Measurements from ENCODE around the gene SCN7A.
A peak's percentile ranks its signal among the peaks of the same experiment; 100 is the strongest.
"Not testable (repeated sequence)": the region's sequence is repeated elsewhere in the genome, so short reads cannot be mapped to it uniquely, and the experiment has no call there.

Gene SCN7A

DNA sequence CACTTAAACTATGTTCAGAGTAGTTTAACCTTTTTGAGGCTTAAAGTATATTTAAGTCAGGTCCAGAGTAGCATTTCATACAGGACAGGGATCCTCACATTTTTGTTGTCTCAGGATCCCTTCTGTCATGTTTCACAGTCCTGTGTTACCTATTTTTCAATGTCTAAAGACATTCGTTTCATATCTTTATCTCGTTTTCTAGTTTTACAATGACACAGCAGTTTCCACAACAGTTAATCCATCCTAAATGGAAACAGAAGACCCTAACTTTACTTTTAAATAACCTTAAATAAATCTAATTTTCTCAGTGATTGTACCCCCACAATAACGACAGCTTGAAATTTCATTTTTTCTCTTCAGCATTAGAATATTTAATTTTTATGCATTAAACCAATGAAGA lies 101.0 kb downstream of the SCN7A start:
- DNase-seq, result no peak

DNA sequence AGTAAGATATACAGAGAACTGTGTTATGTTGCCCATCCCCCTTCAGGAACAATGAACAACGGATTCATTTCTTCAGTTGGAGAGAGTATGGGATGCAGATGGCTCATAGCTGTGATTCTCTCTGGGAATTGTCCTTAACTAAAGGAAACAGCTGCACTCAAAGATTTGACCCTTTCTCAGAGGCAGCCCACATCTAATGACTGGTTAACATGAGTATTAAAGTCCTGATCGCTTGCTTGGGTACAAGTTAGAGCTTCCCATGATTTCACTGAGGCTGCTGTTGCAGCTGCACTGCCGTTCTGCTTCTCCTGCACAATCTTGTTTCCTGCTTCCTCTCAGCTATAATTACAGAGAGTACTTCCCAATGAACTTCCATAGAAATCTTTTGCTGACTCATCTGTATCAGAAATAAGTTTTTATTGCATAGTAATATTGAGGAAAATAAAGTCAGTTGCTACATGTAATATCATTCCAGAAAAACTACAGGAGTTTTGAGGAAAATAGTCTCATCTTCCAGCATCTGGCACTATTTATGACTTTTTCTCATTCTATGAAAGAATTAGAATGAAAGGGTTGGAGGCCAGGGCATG lies 105.5 kb downstream of the SCN7A start:
- DNase-seq, result no peak

- no peak for DNase-seq
These were observed 108.7 kb downstream of the SCN7A start for GRCh38 chr2:166385313-166385712.

- no peak for DNase-seq
These were observed 109.3 kb downstream of the SCN7A start for GRCh38 chr2:166384774-166385173.

DNA sequence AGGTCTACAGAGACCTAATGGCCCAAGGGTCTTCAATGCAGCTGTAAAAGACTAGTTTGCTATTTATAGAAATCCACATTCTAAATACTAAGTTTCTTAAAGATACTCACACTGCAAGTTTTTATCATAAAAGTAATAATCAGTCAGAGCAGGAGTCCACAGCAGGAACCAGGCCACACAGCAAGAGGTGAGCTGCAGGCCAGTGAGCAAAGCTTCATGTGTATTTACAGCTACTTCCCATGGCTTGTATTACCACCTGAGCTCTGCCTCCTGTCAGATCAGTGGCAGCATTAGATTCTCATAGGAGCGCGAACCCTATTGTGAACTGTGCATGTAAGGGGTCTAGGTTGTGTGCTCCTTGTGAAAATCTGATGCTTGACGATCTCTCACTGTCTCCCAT lies 111.6 kb downstream of the SCN7A start:
- DNase-seq, result no peak

GRCh38 chr2:166380615-166381014 lies 113.4 kb downstream of the SCN7A start:
- no peak for DNase-seq

DNA sequence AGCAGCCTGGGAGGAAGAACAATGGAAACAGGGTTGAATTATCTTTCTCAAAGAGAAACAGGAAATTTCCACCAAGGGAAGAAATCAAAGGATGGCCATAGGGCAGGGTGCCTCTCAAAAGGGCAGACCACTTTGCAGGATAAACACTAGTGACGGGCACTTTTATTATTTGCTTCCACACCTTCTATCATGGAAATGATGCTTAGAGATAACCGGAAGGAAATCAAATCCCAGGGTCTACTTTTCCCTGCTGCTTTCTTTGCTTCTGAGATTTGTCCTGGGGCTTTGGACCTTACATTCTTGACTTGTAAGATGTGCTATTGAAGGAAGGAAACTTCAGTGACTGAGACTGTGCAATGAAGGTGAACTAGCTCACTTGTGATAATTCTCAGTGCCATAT lies 117.2 kb downstream of the SCN7A start:
- no peak for DNase-seq

- DNase-seq, result no peak
These were observed 117.6 kb downstream of the SCN7A start for GRCh38 chr2:166376488-166376828.

DNA sequence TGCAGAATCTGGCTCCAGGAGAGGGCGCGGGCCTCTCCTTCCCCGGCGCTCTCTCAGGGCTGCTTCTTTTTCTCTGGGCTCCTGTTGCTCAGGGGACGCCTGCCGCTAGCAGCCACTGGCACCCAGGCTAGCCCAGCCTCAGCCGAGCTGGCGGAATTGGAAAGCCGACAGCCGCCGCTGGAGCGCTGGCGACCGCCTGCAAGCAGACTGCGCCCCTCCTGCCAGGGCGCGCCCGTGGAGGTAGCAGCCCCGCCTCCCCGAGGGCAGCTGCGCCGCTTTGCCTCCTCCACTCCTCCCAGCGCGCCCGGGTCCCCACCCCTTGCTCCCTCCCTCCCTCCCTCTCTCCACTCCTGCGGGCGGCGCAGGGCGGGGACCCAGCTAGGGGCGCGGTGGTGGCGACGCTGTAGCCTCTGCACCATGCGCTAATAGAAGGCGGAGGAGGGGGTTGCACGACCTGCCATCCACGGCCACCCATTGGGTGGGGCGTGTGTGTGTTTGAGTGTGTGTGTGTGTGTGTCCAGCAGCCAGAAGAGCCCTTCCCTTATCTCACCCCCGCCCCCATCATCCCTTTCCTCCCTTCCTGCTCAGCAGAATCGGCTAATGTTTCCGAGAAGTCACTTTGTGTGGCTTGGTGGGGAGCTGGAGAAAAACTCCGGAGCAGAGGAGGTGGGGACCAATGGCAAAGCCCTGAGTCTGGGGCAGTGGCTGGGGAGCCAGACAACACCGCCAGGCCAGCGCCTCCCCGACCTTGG lies 118.1 kb downstream of the SCN7A start, which contains the start of gene SCN9A:
Gene SCN9A (minus strand): TSS at position 209 of the 752 bp plus-strand sequence. CDS start 64,188 bp downstream, outside the sequence.
- peak; percentile 75 to 86 for DNase-seq

- peak in 1 of 2 experiments; percentile 56 for DNase-seq
These were observed 118.8 kb downstream of the SCN7A start for GRCh38 chr2:166375195-166375735.

GRCh38 chr2:166373951-166374350 lies 120.1 kb downstream of the SCN7A start:
- peak; percentile 73 to 75 for DNase-seq

DNA sequence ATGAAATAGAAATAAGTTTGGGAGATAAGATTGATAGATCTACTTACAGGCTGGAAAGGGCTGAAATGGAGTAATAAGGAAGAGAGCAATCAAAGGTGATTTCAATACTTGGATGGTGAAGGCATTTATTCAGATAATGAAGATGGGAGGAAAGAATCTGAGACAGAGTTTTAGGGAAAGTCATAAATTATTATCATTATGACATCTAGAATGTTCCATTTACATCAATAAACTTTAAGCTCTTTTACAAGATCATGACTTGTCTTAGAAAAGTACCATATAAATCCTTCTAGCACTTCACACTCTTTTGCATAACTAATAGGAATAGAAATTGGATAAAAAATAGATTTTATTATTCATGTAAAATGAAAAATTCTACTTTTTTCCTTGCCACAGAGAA lies 120.5 kb downstream of the SCN7A start:
- no peak for DNase-seq

- DNase-seq, result no peak
These were observed 120.9 kb downstream of the SCN7A start for GRCh38 chr2:166373105-166373504.

GRCh38 chr2:166372046-166372445 lies 122.0 kb downstream of the SCN7A start:
- DNase-seq, result no peak

- DNase-seq, result no peak
These were observed 128.1 kb downstream of the SCN7A start for GRCh38 chr2:166365803-166366420.

- no peak for DNase-seq
These were observed 128.8 kb downstream of the SCN7A start for GRCh38 chr2:166365239-166365638.

- DNase-seq, result no peak
These were observed 129.4 kb downstream of the SCN7A start for GRCh38 chr2:166364476-166365161.

GRCh38 chr2:166361351-166362153 lies 132.5 kb downstream of the SCN7A start:
- DNase-seq, result no peak

DNA sequence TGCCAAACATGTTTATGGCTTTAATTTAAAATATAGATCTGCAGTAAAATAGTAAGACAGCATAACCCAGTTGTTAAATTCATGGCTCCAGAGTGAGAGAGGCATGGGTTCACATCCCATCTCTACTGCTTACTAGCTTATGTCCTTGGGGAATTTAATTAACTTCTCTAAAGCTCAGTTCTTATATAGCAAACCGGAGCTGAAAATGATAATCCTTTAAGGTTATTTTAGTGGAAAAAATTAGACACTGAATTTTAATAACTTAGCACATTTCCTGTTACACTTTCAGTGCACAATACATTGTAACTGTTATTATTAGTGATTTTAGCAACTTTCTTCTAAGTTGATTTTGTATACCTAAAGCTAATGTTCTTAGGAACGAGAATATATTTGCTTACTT lies 133.1 kb downstream of the SCN7A start:
- no peak for DNase-seq

GRCh38 chr2:166360426-166360825 lies 133.6 kb downstream of the SCN7A start:
- no peak for DNase-seq

GRCh38 chr2:166357950-166358321 lies 136.1 kb downstream of the SCN7A start:
- not testable (repeated sequence) for DNase-seq

Measured in SHP77 (cell line).